ENCODE results near the gene TRIM24.

TRIM24 gene

GRCh38 chr7:138568655-138569054 is 108.6 kb downstream of the TRIM24 start:
- Histone ChIP-seq H4K20me1 (ENCODE audit: insufficient read depth, low read length) (0 out of 2 replicates have a peak, but pooled peaks cover 3% of the 10 kb centered on the region), H3K27ac (ENCODE audit: low read depth, low read length, poor library complexity, severe bottlenecking) (no peak overlapping the region), H3F3A (ENCODE audit: insufficient read depth, low read length) (no peaks in the 10 kb centered on the region), H3K9me2 (ENCODE audit: low read depth, low read length) (no peaks in the 10 kb centered on the region), H3K79me2 (ENCODE audit: insufficient read depth, low read length) (no peaks in the 10 kb centered on the region), H3K9ac (ENCODE audit: low read length) (no peak overlapping the region), H3K9me3 (ENCODE audit: low read length) (peaks cover 18% of the 10 kb centered on the region; the same call in 1 of the 2 replicates), H3K27me3 (ENCODE audit: insufficient read depth, low read length) (no peaks in the 10 kb centered on the region), H3K4me2 (ENCODE audit: low read length) (no peak overlapping the region), H3K36me3 (ENCODE audit: insufficient read depth, low read length) (peaks cover 87% of the 10 kb centered on the region), H3K4me1 (ENCODE audit: insufficient read depth, low read length, severe bottlenecking) (no peaks in the 10 kb centered on the region), H3K4me3 (ENCODE audit: low read depth, low read length, poor library complexity, severe bottlenecking) (no peak overlapping the region), H2AFZ (ENCODE audit: low read length) (no peak overlapping the region)
- TF ChIP-seq CTCF (IDR thresholded peaks at IDR 0.05; ENCODE audit: low read length) = no peak
- TF ChIP-seq EZH2 (IDR thresholded peaks at IDR 0.05; ENCODE audit: borderline replicate concordance, low read length) = no peak

- Histone ChIP-seq H3F3A (ENCODE audit: insufficient read depth, low read length) (no peaks in the 10 kb centered on the region), H3K27me3 (ENCODE audit: insufficient read depth, low read length) (no peaks in the 10 kb centered on the region), H3K9me2 (ENCODE audit: low read depth, low read length) (no peaks in the 10 kb centered on the region), H3K27ac (ENCODE audit: low read depth, low read length, poor library complexity, severe bottlenecking) (no peak overlapping the region), H2AFZ (ENCODE audit: low read length) (no peak overlapping the region), H3K4me1 (ENCODE audit: insufficient read depth, low read length, severe bottlenecking) (no peaks in the 10 kb centered on the region), H3K9me3 (ENCODE audit: low read length) (peaks cover 14% of the 10 kb centered on the region; the same call in 1 of the 2 replicates), H3K4me3 (ENCODE audit: low read depth, low read length, poor library complexity, severe bottlenecking) (no peak overlapping the region), H3K4me2 (ENCODE audit: low read length) (no peak overlapping the region), H3K36me3 (ENCODE audit: insufficient read depth, low read length) (peaks cover 87% of the 10 kb centered on the region), H3K9ac (ENCODE audit: low read length) (no peak overlapping the region), H3K79me2 (ENCODE audit: insufficient read depth, low read length) (no peaks in the 10 kb centered on the region), H4K20me1 (ENCODE audit: insufficient read depth, low read length) (0 out of 2 replicates have a peak, but pooled peaks cover 3% of the 10 kb centered on the region)
- TF ChIP-seq EZH2 (IDR thresholded peaks at IDR 0.05; ENCODE audit: borderline replicate concordance, low read length) (no peak), CTCF (IDR thresholded peaks at IDR 0.05; ENCODE audit: low read length) (no peak)
Measured at GRCh38 chr7:138569418-138569817, 109.4 kb downstream of the TRIM24 start.

GRCh38 chr7:138570715-138571114 is 110.7 kb downstream of the TRIM24 start:
- Histone ChIP-seq H3F3A (ENCODE audit: insufficient read depth, low read length) (no peaks in the 10 kb centered on the region), H3K9me2 (ENCODE audit: low read depth, low read length) (no peaks in the 10 kb centered on the region), H3K36me3 (ENCODE audit: insufficient read depth, low read length) (peaks cover 81% of the 10 kb centered on the region), H2AFZ (ENCODE audit: low read length) (no peak overlapping the region), H4K20me1 (ENCODE audit: insufficient read depth, low read length) (0 out of 2 replicates have a peak, but pooled peaks cover 3% of the 10 kb centered on the region), H3K79me2 (ENCODE audit: insufficient read depth, low read length) (no peaks in the 10 kb centered on the region), H3K27me3 (ENCODE audit: insufficient read depth, low read length) (no peaks in the 10 kb centered on the region), H3K9me3 (ENCODE audit: low read length) (peaks cover 2% of the 10 kb centered on the region; the same call in 1 of the 2 replicates), H3K4me2 (ENCODE audit: low read length) (no peak overlapping the region), H3K27ac (ENCODE audit: low read depth, low read length, poor library complexity, severe bottlenecking) (no peak overlapping the region), H3K9ac (ENCODE audit: low read length) (no peak overlapping the region), H3K4me3 (ENCODE audit: low read depth, low read length, poor library complexity, severe bottlenecking) (no peak overlapping the region), H3K4me1 (ENCODE audit: insufficient read depth, low read length, severe bottlenecking) (no peaks in the 10 kb centered on the region)
- no peak for TF ChIP-seq CTCF (IDR thresholded peaks at IDR 0.05; ENCODE audit: low read length)
- TF ChIP-seq EZH2 (IDR thresholded peaks at IDR 0.05; ENCODE audit: borderline replicate concordance, low read length) = no peak
